Measurements from ENCODE around the gene MOCOS. TPM values are rescaled to one million over a fixed set of nuclear protein-coding genes. Genes with fewer than 3 reads are reported as not detected.

The MOCOS gene
- total RNA-seq, 4 donors from 2014 or later: 1.1 to 6.2 (median 4.1) TPM

- no peak for TF ChIP-seq CTCF (IDR thresholded peaks at IDR 0.05)
- TF ChIP-seq POLR2A (IDR thresholded peaks at IDR 0.05): no peak
- WGBS, 2 donors: 81 to 83% methylated on average over 6 of the region's 6 CpGs
- intact Hi-C loops (cut with DNase I; ENCODE audit: low total_unique reads): no loop called here
- no peak for DNase-seq (ENCODE audit: low spot score in 2 of 2)
- no peak overlapping the region for H3K4me3 ChIP-seq (ENCODE audit: low read depth, poor library complexity, severe bottlenecking)
Observed at GRCh38 chr18:36181441-36181840, 5.9 kb upstream of the MOCOS start.

GRCh38 chr18:36181898-36182506 lies 5.3 kb upstream of the MOCOS start:
- H3K4me3 ChIP-seq (ENCODE audit: low read depth, poor library complexity, severe bottlenecking): no peak overlapping the region
- TF ChIP-seq CTCF (IDR thresholded peaks at IDR 0.05) (no peak), POLR2A (IDR thresholded peaks at IDR 0.05) (no peak)
- 85 to 96% methylated on average over 3 of the region's 3 CpGs for WGBS, 2 donors
- peak in 1 of 2 donors; percentile 5 for DNase-seq (ENCODE audit: low spot score in 2 of 2)
- intact Hi-C loops (cut with DNase I; ENCODE audit: low total_unique reads): no loop called here

GRCh38 chr18:36183033-36183432 lies 4.3 kb upstream of the MOCOS start:
- 89 to 91% methylated on average over 6 of the region's 6 CpGs for WGBS, 2 donors
- no peak for TF ChIP-seq POLR2A (IDR thresholded peaks at IDR 0.05)
- TF ChIP-seq CTCF (IDR thresholded peaks at IDR 0.05): no peak
- peak in 1 of 2 donors; percentile 42 for DNase-seq (ENCODE audit: low spot score in 2 of 2)
- no peak overlapping the region for H3K4me3 ChIP-seq (ENCODE audit: low read depth, poor library complexity, severe bottlenecking)
- intact Hi-C loops (cut with DNase I; ENCODE audit: low total_unique reads): no loop called here

- peak in 1 of 2 donors; percentile 6 for DNase-seq (ENCODE audit: low spot score in 2 of 2)
- intact Hi-C loops (cut with DNase I; ENCODE audit: low total_unique reads): no loop called here
Observed at GRCh38 chr18:36183987-36184386, 3.3 kb upstream of the MOCOS start.

GRCh38 chr18:36185157-36185556 lies 2.1 kb upstream of the MOCOS start:
- intact Hi-C loops (cut with DNase I; ENCODE audit: low total_unique reads): no loop called here
- TF ChIP-seq POLR2A (IDR thresholded peaks at IDR 0.05) (no peak), CTCF (IDR thresholded peaks at IDR 0.05) (no peak)
- peak in 1 of 2 donors; percentile 32 for DNase-seq (ENCODE audit: low spot score in 2 of 2)
- WGBS, 2 donors: 90 to 94% methylated on average over 3 of the region's 3 CpGs
- no peak overlapping the region for H3K4me3 ChIP-seq (ENCODE audit: low read depth, poor library complexity, severe bottlenecking)

More at GRCh38 chr18:36183987-36184386, 3.3 kb upstream of the MOCOS start:
- TF ChIP-seq CTCF (IDR thresholded peaks at IDR 0.05): no peak
- no peak for TF ChIP-seq POLR2A (IDR thresholded peaks at IDR 0.05)
- no peak overlapping the region for H3K4me3 ChIP-seq (ENCODE audit: low read depth, poor library complexity, severe bottlenecking)
- WGBS, 2 donors: 86 to 93% methylated on average over 2 of the region's 2 CpGs
